ENCODE data around the gene LTBP1. TPM values are rescaled to one million over a fixed set of nuclear protein-coding genes. Genes with fewer than 3 reads are reported as not detected.
A peak's percentile ranks its signal among the peaks of the same experiment; 100 is the strongest.

LTBP1 gene
- total RNA-seq, 2 donors from 2014 or later: 19.4 to 23.1 TPM

DNA sequence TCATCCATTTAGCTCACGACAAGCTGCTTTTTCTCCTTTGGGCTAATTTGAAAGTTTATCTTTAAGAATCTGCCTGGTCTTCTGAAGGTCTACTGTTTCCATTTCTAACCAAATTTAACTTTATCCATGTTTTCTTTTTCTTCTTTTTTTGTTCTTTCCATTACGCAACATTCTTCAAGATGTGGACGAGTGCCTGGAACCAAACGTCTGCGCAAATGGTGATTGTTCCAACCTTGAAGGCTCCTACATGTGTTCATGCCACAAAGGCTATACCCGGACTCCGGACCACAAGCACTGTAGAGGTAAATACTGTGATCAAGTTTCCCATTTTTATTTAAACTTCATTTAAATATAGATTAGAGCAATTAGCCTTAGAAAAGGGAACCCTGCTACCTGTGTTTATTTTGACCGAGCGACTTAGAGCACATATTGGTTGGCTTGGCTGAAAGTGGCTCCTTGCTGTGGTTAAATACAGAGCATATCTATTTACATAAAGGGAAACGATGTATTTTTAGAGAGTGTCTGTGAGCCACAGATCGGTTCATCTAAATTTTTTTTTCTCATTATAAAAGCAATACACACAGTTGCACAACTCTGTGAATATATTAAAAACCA is 346.3 kb downstream of the LTBP1 start:
- no peaks in the 10 kb centered on the region for H3K4me1 ChIP-seq
- TF ChIP-seq, protein P1, sequence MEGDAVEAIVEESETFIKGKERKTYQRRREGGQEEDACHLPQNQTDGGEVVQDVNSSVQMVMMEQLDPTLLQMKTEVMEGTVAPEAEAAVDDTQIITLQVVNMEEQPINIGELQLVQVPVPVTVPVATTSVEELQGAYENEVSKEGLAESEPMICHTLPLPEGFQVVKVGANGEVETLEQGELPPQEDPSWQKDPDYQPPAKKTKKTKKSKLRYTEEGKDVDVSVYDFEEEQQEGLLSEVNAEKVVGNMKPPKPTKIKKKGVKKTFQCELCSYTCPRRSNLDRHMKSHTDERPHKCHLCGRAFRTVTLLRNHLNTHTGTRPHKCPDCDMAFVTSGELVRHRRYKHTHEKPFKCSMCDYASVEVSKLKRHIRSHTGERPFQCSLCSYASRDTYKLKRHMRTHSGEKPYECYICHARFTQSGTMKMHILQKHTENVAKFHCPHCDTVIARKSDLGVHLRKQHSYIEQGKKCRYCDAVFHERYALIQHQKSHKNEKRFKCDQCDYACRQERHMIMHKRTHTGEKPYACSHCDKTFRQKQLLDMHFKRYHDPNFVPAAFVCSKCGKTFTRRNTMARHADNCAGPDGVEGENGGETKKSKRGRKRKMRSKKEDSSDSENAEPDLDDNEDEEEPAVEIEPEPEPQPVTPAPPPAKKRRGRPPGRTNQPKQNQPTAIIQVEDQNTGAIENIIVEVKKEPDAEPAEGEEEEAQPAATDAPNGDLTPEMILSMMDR (IDR thresholded peaks at IDR 0.05): no peak
- no peak overlapping the region for H3K4me3 ChIP-seq
- no peaks in the 10 kb centered on the region for H3K27me3 ChIP-seq
- H3K27ac ChIP-seq: no peak overlapping the region
- no peaks in the 10 kb centered on the region for H3K36me3 ChIP-seq
- no peak for DNase-seq
- H3K9ac ChIP-seq (ENCODE audit: low read depth in 2 of 2, low read length in 2 of 2): no peak overlapping the region
- intact Hi-C loops (cut with DNase I): loop anchor here (10.0 kb wide), 1 partner anchor 518 kb away; no protein-coding TSS in a partner anchor
- H3K9me3 ChIP-seq: no peaks in the 10 kb centered on the region

DNA sequence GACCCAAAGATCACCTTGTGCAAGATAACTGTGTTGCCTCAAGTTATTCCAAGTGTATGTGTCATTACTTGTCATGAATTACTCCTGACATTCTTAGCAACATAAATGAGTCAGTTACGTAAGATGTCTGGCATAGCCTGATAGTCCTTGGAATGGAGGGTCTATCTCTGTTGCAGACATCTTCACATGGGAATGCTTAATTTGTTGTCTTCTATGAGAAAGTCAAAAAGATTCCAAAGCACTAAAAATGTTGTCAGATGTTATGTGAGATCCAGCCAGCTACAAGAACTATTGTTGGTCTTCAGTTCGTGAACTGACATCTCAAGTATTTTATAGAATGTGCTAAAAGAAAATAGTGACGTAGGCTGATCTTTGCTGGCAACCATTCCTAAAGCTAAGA is 351.5 kb downstream of the LTBP1 start:
- Histone ChIP-seq H3K9ac (ENCODE audit: low read depth in 2 of 2, low read length in 2 of 2) (no peak overlapping the region), H3K4me1 (no peaks in the 10 kb centered on the region), H3K36me3 (no peaks in the 10 kb centered on the region), H3K27ac (no peak overlapping the region), H3K4me3 (no peak overlapping the region), H3K27me3 (no peaks in the 10 kb centered on the region), H3K9me3 (no peaks in the 10 kb centered on the region)
- TF ChIP-seq, protein P1 (IDR thresholded peaks at IDR 0.05): no peak
- DNase-seq: no peak
- intact Hi-C loops (cut with DNase I): loop anchor here (10.0 kb wide), 1 partner anchor 523 kb away; no protein-coding TSS in a partner anchor

DNA sequence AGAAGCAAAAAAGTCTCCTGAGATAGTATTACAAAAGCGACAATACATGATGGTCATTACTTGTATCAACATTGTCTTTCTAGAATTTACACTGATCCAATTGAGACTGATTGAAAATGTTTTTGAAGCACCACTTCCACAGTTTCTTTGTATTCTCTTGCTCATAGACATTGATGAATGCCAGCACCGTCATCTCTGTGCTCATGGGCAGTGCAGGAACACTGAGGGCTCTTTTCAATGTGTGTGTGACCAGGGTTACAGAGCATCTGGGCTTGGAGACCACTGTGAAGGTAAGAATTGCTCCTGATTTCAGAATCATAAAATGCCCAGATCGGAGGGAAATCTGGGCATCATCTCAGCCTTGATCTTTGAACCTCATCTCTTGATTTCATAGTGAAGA is 354.6 kb downstream of the LTBP1 start:
- Histone ChIP-seq H3K9me3 (no peaks in the 10 kb centered on the region), H3K9ac (ENCODE audit: low read depth in 2 of 2, low read length in 2 of 2) (no peak overlapping the region), H3K4me3 (no peak overlapping the region), H3K36me3 (no peaks in the 10 kb centered on the region), H3K27ac (no peak overlapping the region), H3K27me3 (no peaks in the 10 kb centered on the region), H3K4me1 (no peaks in the 10 kb centered on the region)
- no peak for DNase-seq
- TF ChIP-seq, protein P1 (IDR thresholded peaks at IDR 0.05): no peak
- intact Hi-C loops (cut with DNase I): no loop called here

DNA sequence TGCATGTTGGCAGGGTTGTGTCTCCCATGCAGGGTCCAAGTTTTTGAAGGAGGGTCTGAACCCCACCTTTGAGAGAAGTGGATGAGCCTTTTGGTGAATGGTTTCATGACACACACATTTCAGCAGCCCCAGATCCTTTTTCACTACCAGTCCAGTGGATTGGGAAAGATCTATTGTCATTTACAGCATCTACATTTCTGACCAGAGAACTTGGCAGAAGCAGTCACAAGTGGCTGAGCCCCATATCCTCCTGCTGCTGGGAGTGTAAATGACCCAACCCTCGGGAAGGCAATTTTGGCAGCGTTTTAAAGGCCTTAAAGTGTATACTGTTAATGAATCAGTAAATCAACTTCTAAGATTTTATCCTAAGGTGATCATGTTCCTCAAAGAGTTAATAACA is 355.6 kb downstream of the LTBP1 start:
- intact Hi-C loops (cut with DNase I): no loop called here
- DNase-seq: no peak
- H3K4me3 ChIP-seq: no peak overlapping the region

DNA sequence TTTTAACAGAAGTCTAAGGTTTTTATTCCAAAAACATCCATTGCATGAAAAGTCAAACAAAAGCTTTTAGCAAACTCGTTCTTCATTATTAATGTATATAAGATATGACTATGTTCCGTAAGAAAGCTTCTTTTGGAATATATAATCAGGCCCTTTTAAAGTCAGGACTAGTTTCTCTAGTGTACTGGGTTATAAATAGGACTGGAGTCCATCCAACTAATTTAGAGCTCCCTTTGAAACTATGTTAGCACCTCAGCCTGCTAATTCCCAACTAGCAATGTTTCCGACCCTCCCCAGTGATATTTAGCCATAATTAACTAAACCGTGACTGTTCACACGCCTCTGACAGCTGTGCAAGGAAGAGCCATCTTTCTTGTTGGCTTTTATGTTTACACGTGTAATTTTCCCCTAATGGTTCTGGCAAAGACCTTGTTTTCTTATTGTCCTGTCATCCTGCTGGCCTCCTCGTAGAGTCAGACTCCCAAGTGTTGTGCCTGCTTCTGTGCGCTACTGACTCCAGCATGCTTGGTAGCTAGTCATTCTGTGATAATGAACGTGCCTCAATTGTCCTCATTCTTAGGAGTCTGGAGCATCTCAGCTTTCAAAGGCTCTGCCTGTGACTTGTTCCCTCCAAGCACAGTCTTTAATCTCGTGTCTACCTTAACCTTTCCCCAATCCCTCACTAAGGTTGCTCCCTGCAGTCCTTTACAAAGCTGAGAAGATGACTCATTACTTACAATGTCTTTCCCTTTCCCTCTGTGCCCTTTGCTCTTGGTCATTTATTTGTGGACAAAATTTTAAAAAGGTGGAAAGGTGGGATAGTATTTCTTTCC is 357.5 kb downstream of the LTBP1 start:
- H3K4me3 ChIP-seq: no peak overlapping the region
- peak; percentile 19 for DNase-seq
- H3K27me3 ChIP-seq: no peaks in the 10 kb centered on the region
- H3K27ac ChIP-seq: no peak overlapping the region
- H3K4me1 ChIP-seq: peaks cover 7% of the 10 kb centered on the region
- H3K9me3 ChIP-seq: no peaks in the 10 kb centered on the region
- TF ChIP-seq, protein P1 (IDR thresholded peaks at IDR 0.05): no peak
- intact Hi-C loops (cut with DNase I): no loop called here
- H3K9ac ChIP-seq (ENCODE audit: low read depth in 2 of 2, low read length in 2 of 2): no peak overlapping the region
- H3K36me3 ChIP-seq: no peaks in the 10 kb centered on the region

More for the DNA sequence above, 355.6 kb downstream of the LTBP1 start:
- no peak overlapping the region for H3K9ac ChIP-seq (ENCODE audit: low read depth in 2 of 2, low read length in 2 of 2)
- no peaks in the 10 kb centered on the region for H3K4me1 ChIP-seq
- no peaks in the 10 kb centered on the region for H3K36me3 ChIP-seq
- TF ChIP-seq, protein P1 (IDR thresholded peaks at IDR 0.05): no peak
- H3K9me3 ChIP-seq: no peaks in the 10 kb centered on the region
- H3K27me3 ChIP-seq: no peaks in the 10 kb centered on the region
- H3K27ac ChIP-seq: no peak overlapping the region
